H9 (cell line): ENCODE data around the gene EVI5. TPM values are rescaled to one million over a fixed set of nuclear protein-coding genes. Genes with fewer than 3 reads are reported as not detected.

Source experiments
- DNase-seq: peaks from one replicate; pipeline ENCODE4 v3.0.0-alpha.2; 2017
- H2AFZ ChIP-seq: one replicate; pipeline ENCODE4 v1.6.1; 2013; ENCODE audit warnings: mild to moderate bottlenecking, low read length, control low read depth, moderate library complexity
- H2AK5ac ChIP-seq: 2 replicates; pipeline ENCODE4 v1.6.1; 2013; ENCODE audit warnings: low read length, control low read depth, mixed read lengths; ENCODE audit not compliant: insufficient read length
- H2BK120ac ChIP-seq: one replicate; pipeline ENCODE4 v1.6.1; 2013; ENCODE audit warnings: low read depth, mild to moderate bottlenecking, low read length, control low read depth, inconsistent platforms; ENCODE audit not compliant: poor library complexity, severe bottlenecking
- H2BK12ac ChIP-seq: 2 replicates; pipeline ENCODE4 v1.6.1; 2013; ENCODE audit warnings: low read length, control low read depth, mixed read lengths, low read depth; ENCODE audit not compliant: insufficient read length
- H2BK15ac ChIP-seq: 2 replicates; pipeline ENCODE4 v1.6.1; 2013; ENCODE audit warnings: low read depth, low read length, control low read depth
- H2BK20ac ChIP-seq: one replicate; pipeline ENCODE4 v1.6.1; 2013; ENCODE audit warnings: low read depth, mild to moderate bottlenecking, low read length, control low read depth, inconsistent platforms; ENCODE audit not compliant: poor library complexity, severe bottlenecking
- H2BK5ac ChIP-seq: 2 replicates; pipeline ENCODE4 v1.6.1; 2013; ENCODE audit warnings: low read length, control low read depth, mixed read lengths; ENCODE audit not compliant: insufficient read length
- H3K14ac ChIP-seq: 2 replicates; pipeline ENCODE4 v1.6.1; 2013; ENCODE audit warnings: low read length, control low read depth; ENCODE audit not compliant: insufficient read depth
- H3K18ac ChIP-seq: 2 replicates; pipeline ENCODE4 v1.6.1; 2013; ENCODE audit warnings: low read depth, mild to moderate bottlenecking, mixed read lengths, low read length, control low read depth; ENCODE audit not compliant: insufficient read length
- H3K23ac ChIP-seq: 2 replicates; pipeline ENCODE4 v1.6.1; 2013; ENCODE audit warnings: low read length, control low read depth, mixed read lengths, low read depth; ENCODE audit not compliant: insufficient read length
- H3K23me2 ChIP-seq: 2 replicates; pipeline ENCODE4 v1.6.1; 2013; ENCODE audit warnings: low read depth, mild to moderate bottlenecking, mixed read lengths, low read length, control low read depth; ENCODE audit not compliant: insufficient read length, poor library complexity, severe bottlenecking
- H3K27ac ChIP-seq: 2 replicates; pipeline ENCODE4 v1.5.1; 2013; ENCODE audit warnings: low read length, control low read depth, mixed read lengths, low read depth; ENCODE audit not compliant: insufficient read length
- H3K27me3 ChIP-seq: 2 replicates; pipeline ENCODE4 v1.6.1; 2013; ENCODE audit warnings: low read length, control low read depth, inconsistent platforms; ENCODE audit not compliant: insufficient read depth
- H3K4ac ChIP-seq: 2 replicates; pipeline ENCODE4 v1.6.1; 2013; ENCODE audit warnings: low read depth, mild to moderate bottlenecking, control low read depth, inconsistent platforms, low read length, moderate library complexity
- H3K4me1 ChIP-seq: 2 replicates; pipeline ENCODE4 v1.6.1; 2013; ENCODE audit warnings: low read length, control low read depth, inconsistent platforms; ENCODE audit not compliant: insufficient read depth
- H3K4me2 ChIP-seq: 2 replicates; pipeline ENCODE4 v1.6.1; 2013; ENCODE audit warnings: low read length, control low read depth, mixed read lengths; ENCODE audit not compliant: insufficient read length, insufficient read depth
- H3K56ac ChIP-seq: 2 replicates; pipeline ENCODE4 v1.6.1; 2013; ENCODE audit warnings: low read depth, mild to moderate bottlenecking, mixed read lengths, low read length, control low read depth; ENCODE audit not compliant: insufficient read length
- H3K79me1 ChIP-seq: 2 replicates; pipeline ENCODE4 v1.6.1; 2013; ENCODE audit warnings: low read depth, mild to moderate bottlenecking, moderate library complexity, low read length, control low read depth, inconsistent platforms; ENCODE audit not compliant: insufficient read depth, poor library complexity, severe bottlenecking
- H3K79me2 ChIP-seq: 2 replicates; pipeline ENCODE4 v1.6.1; 2013; ENCODE audit warnings: low read length, control low read depth, inconsistent platforms; ENCODE audit not compliant: insufficient read depth
- H3K9ac ChIP-seq: 2 replicates; pipeline ENCODE4 v1.6.1; 2013; ENCODE audit warnings: low read length, control low read depth, mixed read lengths; ENCODE audit not compliant: insufficient read length; ENCODE audit errors: extremely low read depth
- H3K9me3 ChIP-seq: one replicate; pipeline ENCODE4 v1.6.1; 2013; ENCODE audit warnings: low read depth, low read length, inconsistent platforms; ENCODE audit not compliant: control insufficient read depth
- H3T11ph ChIP-seq: one replicate; pipeline ENCODE4 v1.6.1; 2013; ENCODE audit warnings: mild to moderate bottlenecking, low read length, control low read depth, inconsistent platforms
- H4K20me1 ChIP-seq: one replicate; pipeline ENCODE4 v1.6.1; 2013; ENCODE audit not compliant: control insufficient read depth, insufficient read length, insufficient read depth
- H4K5ac ChIP-seq: 2 replicates; pipeline ENCODE4 v1.6.1; 2013; ENCODE audit warnings: low read depth, mild to moderate bottlenecking, mixed read lengths, low read length, control low read depth; ENCODE audit not compliant: insufficient read length
- H4K8ac ChIP-seq: replicated peaks from 2 replicates; pipeline ENCODE4 v1.6.1; 2013; ENCODE audit warnings: low read length, control low read depth, mixed read lengths, low read depth; ENCODE audit not compliant: insufficient read length
- H4K91ac ChIP-seq: 2 replicates; pipeline ENCODE4 v1.6.1; 2013; ENCODE audit warnings: low read depth, mild to moderate bottlenecking, moderate library complexity, mixed read lengths, low read length, control low read depth; ENCODE audit not compliant: insufficient read length
- H3K27ac Mint-ChIP-seq, 3 experiments: 2 replicates in 2 of 3; 3 replicates in 1 of 3; pipeline ENCODE4 v1.8.0; 2020 to 2021; ENCODE audit warnings: mixed read lengths in 3 of 3, mild to moderate bottlenecking in 1 of 3, moderate library complexity in 1 of 3
- H3K27me3 Mint-ChIP-seq: 2 replicates; pipeline ENCODE4 v1.8.0; 2021; ENCODE audit warnings: low read depth, mild to moderate bottlenecking, moderate library complexity, mixed read lengths
- H3K36me3 Mint-ChIP-seq, 3 experiments: 2 replicates in 2 of 3; 3 replicates in 1 of 3; pipeline ENCODE4 v1.8.0; 2020 to 2021; ENCODE audit warnings: low read depth in 3 of 3, mixed read lengths in 3 of 3; ENCODE audit not compliant: insufficient read depth in 1 of 3
- H3K4me1 Mint-ChIP-seq, 2 experiments: 2 replicates each; pipeline ENCODE4 v1.8.0; 2020; ENCODE audit warnings: mixed read lengths in 2 of 2
- H3K4me3 Mint-ChIP-seq, 2 experiments: 2 replicates in 1 of 2; 3 replicates in 1 of 2; pipeline ENCODE4 v1.8.0; 2020 to 2021; ENCODE audit warnings: mild to moderate bottlenecking in 2 of 2, mixed read lengths in 2 of 2, moderate library complexity in 1 of 2
- H3K9me3 Mint-ChIP-seq, 2 experiments: 2 replicates in 1 of 2; 3 replicates in 1 of 2; pipeline ENCODE4 v1.8.0; 2020; ENCODE audit warnings: mild to moderate bottlenecking in 2 of 2, mixed read lengths in 2 of 2, moderate library complexity in 1 of 2
- CTCF ChIP-seq: fragments of 200-600 bp; sonication (generic); conservative IDR thresholded peaks from 3 replicates; pipeline ENCODE4 v1.8.0; 2021; ENCODE audit warnings: antibody characterized with exemption, mild to moderate bottlenecking
- WGBS: extraction: QIAGEN DNeasy Blood & Tissue Kit; methylation state at CpG from one replicate; pipeline ENCODE4 v1.1.7; 2013; ENCODE audit warnings: missing lambda C conversion rate, low lambda C conversion rate, mixed read lengths; ENCODE audit not compliant: insufficient read length; ENCODE audit errors: extremely low coverage; 5-methylcytosine and 5-hydroxymethylcytosine counted together
- total RNA-seq: library from RNA; stranded (reverse); gene quantifications from 2 replicates; pipeline ENCODE4 v1.2.1, GENCODE V29; 2021

EVI5 gene
- total RNA-seq, 1 experiment from 2014 or later: 9.7 TPM

- H3K14ac ChIP-seq: no peak overlapping the region
- no peak overlapping the region for H2BK20ac ChIP-seq
- Mint-ChIP-seq H3K36me3 (0 out of 7 replicates have a peak, but pooled peaks cover 0 to 1% (median 0%) of the 10 kb centered on the region in 3 experiments), H3K27me3 (no peaks in the 10 kb centered on the region), H3K9me3 (no peaks in the 10 kb centered on the region; a peak in 1 of 5 replicates), H3K4me1 (no peaks in the 10 kb centered on the region), H3K27ac (no peak overlapping the region), H3K4me3 (no peak overlapping the region)
- no peak for TF ChIP-seq CTCF
- no peak overlapping the region for H2BK120ac ChIP-seq
- no peak overlapping the region for H2BK5ac ChIP-seq
- no peak overlapping the region for H3K4me2 ChIP-seq
- no peaks in the 10 kb centered on the region for H3K79me2 ChIP-seq
- no peak overlapping the region for H2BK15ac ChIP-seq
- H3K27ac ChIP-seq: no peak overlapping the region
- H3K56ac ChIP-seq: no peak overlapping the region
- no peak overlapping the region for H2AFZ ChIP-seq
- no peak overlapping the region for H2AK5ac ChIP-seq
- H3K4ac ChIP-seq: no peak overlapping the region
- no peak overlapping the region for H3K18ac ChIP-seq
- H3K4me1 ChIP-seq: no peaks in the 10 kb centered on the region; the same call in 1 of the 2 replicates
- no peak overlapping the region for H2BK12ac ChIP-seq
- no peak overlapping the region for H3K9ac ChIP-seq
- no peak overlapping the region for H4K91ac ChIP-seq
- no peaks in the 10 kb centered on the region for H3K27me3 ChIP-seq
- no peak overlapping the region for H3K23ac ChIP-seq
- H4K8ac ChIP-seq: no peak overlapping the region
- no peaks in the 10 kb centered on the region for H4K20me1 ChIP-seq
- WGBS: no CpG with 5 or more reads among the region's 6 CpGs
- no peak for DNase-seq
- H4K5ac ChIP-seq: no peak overlapping the region
- no peaks in the 10 kb centered on the region for H3K23me2 ChIP-seq
- H3K79me1 ChIP-seq: no peaks in the 10 kb centered on the region
- no peaks in the 10 kb centered on the region for H3K9me3 ChIP-seq
- no peak overlapping the region for H3T11ph ChIP-seq
These were observed 281.6 kb downstream of the EVI5 start for GRCh38 chr1:92503043-92503925.
